ENCODE results near the gene UBE2V1.
"Not testable (repeated sequence)": the region's sequence is repeated elsewhere in the genome, so short reads cannot be mapped to it uniquely, and the experiment has no call there.

Gene UBE2V1

GRCh38 chr20:50112512-50113419 is at the start of gene UBE2V1:
Gene UBE2V1, minus strand, starts transcription at chr20:50113150. Its CDS starts 22 bp downstream, at chr20:50113128.
- peak; percentile 76 to 90 for DNase-seq

DNA sequence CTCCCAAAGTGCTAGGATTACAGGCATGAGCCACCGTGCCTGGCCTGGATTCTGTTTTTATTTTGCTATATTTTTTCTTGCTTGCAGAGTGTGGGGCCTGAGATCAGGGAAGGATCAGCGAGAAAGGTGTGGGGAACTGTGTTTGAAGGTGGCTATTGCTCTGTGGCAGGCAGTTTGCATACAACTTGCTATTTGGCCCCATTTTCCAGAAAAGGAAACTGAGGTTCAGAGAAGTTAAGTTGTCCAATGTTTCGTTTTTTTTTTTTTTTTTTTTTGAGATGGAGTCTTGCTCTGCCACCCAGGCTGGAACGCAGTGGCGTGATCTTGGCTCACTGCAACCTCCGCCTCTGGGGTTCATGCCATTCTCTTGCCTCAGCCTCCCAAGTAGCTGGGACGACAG is 48.5 kb upstream of the UBE2V1 start:
- DNase-seq = not testable (repeated sequence)

GRCh38 chr20:50153500-50154377 is 40.8 kb upstream of the UBE2V1 start, which contains the start of gene PEDS1:
Gene PEDS1, minus strand, starts transcription at chr20:50153723. Its CDS starts 86 bp downstream, at chr20:50153637.
- peak; percentile 80 to 84 for DNase-seq

- no peak for DNase-seq
Observed at GRCh38 chr20:50153153-50153499, 40.2 kb upstream of the UBE2V1 start.

DNA sequence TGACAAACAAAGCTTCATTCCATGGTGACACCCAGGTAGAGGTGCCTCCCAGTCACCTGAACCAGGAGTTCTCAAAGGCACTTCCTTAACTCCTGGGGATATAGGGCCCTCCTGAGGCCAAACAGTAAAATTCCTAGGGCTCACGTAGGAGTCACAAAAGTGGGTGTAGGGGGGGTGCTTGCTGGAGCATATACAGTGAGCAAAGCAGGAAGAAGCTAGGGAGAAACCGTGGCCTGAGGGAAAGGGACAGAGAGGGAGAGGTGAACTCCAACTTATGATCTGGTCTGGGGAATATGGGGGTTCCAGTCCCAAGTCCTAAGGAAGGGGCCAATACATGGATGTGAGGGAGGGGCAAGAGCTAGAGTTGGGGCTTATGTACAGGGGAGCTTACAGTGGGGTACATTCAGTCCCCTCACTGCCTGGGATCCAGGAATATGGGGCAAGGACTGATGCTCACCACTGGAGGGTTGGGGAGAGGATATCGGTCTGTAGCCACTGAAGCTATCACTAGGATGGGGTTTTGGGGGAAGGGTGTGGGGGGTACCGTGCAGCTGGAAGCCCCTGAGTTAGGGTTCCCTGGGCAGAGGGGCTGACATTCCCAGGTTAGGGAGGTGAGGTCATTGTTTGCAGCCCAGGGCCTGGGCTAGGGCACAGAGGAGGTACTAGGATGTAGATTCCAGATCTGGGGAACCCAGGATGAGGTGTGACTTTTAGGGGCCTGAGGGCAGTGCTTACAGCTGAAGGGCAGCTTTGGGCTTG is 39.6 kb upstream of the UBE2V1 start:
- DNase-seq = no peak

GRCh38 chr20:50151034-50151743 is 38.2 kb upstream of the UBE2V1 start:
- no peak for DNase-seq

GRCh38 chr20:50149481-50150254 is 36.7 kb upstream of the UBE2V1 start:
- DNase-seq = no peak

DNA sequence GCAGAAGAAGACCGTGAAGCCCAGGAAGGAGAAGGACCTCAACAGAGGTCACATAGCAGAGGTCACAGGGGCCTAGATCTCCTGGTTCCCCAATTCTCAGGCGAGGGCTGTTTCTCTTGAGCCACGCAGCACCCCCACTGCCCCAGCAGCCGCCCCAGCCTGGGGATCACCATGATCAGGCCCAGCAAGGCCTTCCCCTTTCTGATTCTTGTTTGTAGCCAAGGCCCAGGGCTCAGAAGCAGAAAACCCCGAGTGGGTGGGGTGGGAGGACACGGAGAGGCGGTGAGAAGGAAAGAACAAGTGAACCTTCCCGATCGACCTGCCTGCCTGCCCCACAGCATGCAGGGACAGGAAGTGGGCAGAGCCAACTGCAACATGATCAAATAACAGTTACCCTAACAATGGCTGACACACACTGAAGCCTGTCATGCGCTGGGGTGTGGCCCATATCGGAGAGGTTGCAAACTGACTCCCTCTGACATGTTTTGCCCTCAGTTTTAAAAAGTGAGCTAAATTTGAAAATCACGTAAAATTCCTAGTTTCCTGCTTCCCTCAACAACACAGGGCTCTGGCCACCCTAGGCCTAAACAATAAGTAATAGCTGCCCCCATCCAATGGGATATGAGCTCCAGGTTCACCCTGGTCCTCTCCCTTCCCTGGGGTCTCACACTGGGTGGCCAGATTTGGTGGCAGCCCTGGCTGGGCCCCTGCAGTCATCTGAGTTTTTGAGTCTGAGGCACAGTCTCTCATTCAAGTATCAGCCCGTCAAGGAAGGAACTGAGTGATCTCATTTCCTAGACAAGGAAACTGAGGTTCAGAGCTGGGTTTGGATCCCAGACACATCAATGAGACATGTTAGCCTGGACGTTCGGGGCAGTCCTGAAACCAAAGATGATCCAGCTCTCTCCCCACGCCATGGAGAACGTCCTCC is 34.0 kb upstream of the UBE2V1 start:
- no peak for DNase-seq

DNA sequence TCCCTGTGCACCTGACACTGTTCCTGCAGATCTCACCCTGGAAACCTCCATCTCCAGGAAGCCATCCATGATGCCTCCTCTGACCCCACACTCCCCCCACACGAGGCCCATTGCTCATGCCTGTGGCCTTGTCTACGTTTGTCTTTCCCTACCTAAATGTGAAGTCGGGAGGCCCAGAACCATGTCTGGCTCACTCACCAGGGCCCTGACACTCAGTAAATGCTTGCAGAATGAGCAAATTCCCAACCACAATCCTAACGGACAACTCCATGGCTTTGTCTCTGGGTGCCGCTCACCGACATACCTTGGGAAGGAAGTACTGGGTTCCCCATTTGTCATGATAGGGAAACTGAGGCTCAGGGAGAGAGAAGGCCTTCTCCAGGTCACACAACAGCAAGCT is 33.3 kb upstream of the UBE2V1 start:
- DNase-seq = no peak

DNA sequence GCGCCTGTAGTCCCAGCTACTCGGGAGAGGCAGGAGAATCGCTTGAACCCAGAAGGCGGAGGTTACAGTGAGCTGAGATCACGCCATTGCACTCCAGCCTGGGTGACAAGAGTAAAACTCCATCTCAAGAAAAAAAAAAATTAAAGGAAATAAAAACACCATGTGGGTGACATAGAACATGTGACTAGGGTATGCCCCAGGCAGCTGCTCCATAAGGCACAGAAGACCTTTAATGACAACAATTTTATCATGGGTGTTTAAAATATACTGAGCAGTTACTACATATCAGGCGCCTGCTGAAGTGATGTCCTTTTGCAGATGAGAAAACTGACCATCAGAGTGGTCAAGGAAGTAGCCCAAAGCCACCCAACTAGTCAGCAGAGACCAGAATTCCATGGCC is 32.6 kb upstream of the UBE2V1 start:
- no peak for DNase-seq

GRCh38 chr20:50144362-50144761 is 31.4 kb upstream of the UBE2V1 start:
- DNase-seq = no peak

DNA sequence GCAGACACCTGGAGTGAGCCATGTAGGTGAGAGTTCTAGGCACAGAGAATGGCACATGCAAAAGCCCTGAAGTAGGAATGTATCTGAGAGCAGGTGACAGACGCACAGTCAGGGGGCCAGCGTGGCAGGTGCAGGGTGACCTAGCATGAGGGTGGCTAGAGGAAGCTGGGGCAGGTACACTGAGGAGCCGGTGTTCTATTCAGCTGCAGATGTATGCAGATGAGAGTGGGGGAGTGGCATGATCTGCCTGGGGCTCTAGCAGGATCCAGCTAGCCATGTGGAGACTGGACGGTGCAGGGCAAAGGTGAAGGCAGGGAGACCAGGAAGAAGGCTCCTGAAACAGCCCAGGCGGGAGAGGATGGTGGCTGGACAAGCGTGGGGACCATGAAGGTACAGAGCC is 29.9 kb upstream of the UBE2V1 start:
- DNase-seq = no peak

DNA sequence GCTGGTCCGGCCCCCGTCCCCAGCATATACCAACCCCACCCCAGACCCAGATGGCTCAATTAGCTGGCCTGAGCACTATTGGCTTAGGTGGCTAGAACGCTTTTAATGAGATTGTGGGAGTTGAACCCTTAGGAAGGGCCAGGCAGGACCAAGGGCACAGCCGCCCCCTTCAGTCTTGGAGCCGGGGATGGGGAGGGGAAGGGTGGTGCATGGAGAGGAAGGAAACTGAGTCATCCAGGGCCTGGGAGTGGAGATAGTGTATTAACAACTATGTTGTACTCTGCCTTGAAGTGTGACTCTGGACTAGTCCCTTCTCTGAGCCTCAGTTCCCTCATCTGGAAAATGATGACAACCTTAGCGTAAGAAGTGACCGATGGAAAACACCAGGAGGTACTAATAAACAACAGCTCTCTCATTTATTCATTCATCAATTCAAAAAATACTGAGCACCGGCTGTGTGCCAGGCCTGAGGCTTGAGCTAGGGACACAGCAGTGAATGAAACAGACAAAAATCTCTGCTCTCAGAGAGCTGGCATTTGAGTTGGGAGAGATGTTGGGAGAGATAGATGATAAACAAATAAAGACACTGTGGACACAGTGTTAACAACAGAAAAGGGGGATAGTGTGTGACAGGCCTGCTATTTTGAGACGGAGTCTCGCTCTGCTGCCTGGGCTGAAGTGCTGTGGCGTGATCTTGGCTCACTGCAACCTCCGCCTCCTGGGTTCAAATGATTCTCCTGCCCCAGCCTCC is 29.0 kb upstream of the UBE2V1 start:
- DNase-seq = no peak

DNA sequence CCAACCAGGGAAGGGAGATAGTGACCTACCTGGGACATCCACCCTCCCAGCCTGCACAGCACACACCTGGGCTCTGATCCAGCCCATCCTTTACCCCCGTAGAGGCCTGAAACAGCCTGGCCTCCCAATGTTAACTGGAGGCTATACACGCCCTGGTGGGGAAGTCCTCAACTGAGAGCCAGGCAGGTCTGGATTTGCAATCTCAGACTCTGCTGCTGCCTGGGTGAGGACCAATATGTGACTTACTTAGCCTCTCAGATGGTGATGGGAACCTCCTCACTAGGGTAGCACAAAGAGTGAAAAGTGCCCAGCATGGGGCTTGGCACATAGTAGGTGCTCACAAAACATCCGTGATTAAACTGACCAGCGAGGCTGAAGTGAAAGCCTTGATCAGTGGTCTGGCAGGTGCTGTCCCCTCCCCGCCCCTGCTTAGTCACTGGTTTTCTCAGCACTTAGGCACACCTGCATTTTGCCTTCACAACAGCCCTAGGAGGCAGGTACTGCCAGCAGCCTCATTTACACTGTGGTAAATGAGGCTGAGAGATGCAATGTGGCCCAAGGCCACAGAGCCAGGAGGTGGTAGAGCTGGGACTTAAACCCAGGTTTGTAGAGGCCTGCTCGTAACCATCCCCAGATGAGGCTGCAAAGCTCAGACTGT is 28.2 kb upstream of the UBE2V1 start:
- no peak for DNase-seq

DNA sequence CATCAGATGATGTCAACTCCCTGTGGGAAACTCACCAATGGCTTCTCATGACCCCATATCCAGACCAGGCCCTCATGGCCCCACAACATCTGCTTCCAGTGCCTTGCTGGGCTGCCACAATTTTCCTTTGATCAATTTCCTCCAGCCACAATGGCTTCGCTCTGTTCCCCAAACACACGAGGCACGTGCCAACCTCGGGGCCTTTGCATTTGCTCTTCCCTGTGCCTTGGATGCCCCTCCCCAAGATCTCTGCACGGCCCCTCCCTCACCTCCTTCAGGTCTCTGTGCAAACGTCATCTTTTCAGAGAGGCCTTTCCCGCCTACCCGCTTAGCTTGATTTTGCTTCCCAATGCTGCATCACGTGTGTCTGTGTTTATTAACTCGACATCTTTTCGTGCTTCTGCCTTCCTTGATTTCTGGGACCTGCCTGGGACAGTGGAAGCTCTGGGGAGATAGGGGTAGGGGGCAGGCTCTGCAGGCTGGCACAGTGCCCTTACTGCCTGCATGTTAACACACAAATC is 27.4 kb upstream of the UBE2V1 start:
- no peak for DNase-seq

GRCh38 chr20:50138479-50139393 is 25.8 kb upstream of the UBE2V1 start:
- DNase-seq = peak; percentile 78 to 90

DNA sequence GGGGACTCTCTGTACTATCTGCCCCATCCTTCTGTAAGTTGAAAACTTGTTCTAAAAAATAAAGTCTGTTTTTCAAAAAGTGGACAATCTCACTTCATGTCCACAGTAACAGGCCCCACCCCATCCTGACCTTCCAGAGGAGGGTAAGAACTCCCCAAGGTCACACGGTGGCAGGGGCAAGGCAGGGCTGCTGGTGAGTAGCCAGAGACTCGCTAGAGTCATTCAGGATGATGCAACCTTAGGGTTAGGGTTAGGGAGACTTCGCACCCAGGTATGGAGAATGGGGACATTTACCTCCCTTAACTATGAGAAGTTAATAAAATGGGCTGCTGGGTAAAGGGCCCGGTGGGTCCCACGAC is 25.1 kb upstream of the UBE2V1 start:
- no peak for DNase-seq

DNA sequence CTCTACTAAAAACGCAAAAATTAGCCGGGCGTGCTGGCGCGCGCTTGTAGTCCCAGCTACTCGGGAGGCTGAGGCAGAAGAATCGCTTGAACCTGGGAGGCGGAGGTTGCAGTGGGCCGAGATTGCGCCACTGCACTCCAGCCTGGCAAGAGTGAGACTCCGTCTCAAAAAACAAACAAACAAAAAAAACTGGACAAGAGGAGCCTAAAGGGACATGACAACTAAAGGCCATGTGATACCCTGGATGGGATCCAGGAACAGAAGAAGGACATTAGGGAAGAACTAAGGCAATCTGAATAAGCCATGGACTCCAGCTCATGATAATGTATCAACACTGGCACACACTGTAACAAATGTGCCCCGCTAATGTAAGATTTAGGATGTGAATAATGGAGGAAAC is 24.8 kb upstream of the UBE2V1 start:
- DNase-seq = peak; percentile 34 to 41

Data from hippocampal formation (tissue), 2 donors.